ENCODE data around the gene ATXN1.

DNA sequence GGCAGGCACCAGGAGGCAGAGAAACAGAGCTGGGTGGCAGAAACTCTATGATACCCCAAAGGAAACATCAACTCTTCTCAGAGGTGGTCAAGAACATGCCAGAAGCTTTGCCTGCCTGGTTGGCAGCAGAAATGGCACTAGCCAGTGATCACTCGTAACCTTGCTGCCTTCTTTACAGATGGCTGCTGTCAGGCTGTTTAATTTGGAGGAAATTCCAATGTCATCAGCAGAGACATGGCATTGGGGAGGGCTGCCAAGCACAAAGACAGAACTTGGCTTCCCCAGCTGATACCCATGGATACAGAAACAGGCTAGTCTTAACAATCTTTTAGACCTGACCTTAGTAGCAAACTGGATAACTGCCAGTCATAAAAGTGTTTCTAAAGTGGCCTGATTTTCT is 369.2 kb downstream of the ATXN1 start:
- TF ChIP-seq, protein P1, sequence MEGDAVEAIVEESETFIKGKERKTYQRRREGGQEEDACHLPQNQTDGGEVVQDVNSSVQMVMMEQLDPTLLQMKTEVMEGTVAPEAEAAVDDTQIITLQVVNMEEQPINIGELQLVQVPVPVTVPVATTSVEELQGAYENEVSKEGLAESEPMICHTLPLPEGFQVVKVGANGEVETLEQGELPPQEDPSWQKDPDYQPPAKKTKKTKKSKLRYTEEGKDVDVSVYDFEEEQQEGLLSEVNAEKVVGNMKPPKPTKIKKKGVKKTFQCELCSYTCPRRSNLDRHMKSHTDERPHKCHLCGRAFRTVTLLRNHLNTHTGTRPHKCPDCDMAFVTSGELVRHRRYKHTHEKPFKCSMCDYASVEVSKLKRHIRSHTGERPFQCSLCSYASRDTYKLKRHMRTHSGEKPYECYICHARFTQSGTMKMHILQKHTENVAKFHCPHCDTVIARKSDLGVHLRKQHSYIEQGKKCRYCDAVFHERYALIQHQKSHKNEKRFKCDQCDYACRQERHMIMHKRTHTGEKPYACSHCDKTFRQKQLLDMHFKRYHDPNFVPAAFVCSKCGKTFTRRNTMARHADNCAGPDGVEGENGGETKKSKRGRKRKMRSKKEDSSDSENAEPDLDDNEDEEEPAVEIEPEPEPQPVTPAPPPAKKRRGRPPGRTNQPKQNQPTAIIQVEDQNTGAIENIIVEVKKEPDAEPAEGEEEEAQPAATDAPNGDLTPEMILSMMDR (IDR thresholded peaks at IDR 0.05; ENCODE audit: insufficient read depth, low read length), result no peak
- no peak for TF ChIP-seq POLR2AphosphoS5 (IDR thresholded peaks at IDR 0.05; ENCODE audit: low read depth)

Measured in HL-60 (cell line).